Forelimb muscle (tissue), 1 donor: ENCODE data around the gene GIMAP2. TPM values are rescaled to one million over a fixed set of nuclear protein-coding genes. Genes with fewer than 3 reads are reported as not detected.
"Not testable (repeated sequence)": the region's sequence is repeated elsewhere in the genome, so short reads cannot be mapped to it uniquely, and the experiment has no call there.

Experiments used
- DNase-seq: peaks from one replicate; pipeline ENCODE4 v3.0.0-alpha.2; 2013; ENCODE audit warnings: low read depth
- polyA plus RNA-seq: library from polyadenylated mRNA; unstranded; fragments of 120-200 nt; gene quantifications from one replicate; pipeline ENCODE4 v1.2.1, GENCODE V29; 2013; ENCODE audit not compliant: insufficient read length

GIMAP2 gene
- polyA plus RNA-seq, 1 donor, result 5.4 TPM

GRCh38 chr7:150676854-150677253 is 8.7 kb upstream of the GIMAP2 start:
- DNase-seq, result not testable (repeated sequence)

GRCh38 chr7:150678601-150679000 is 6.9 kb upstream of the GIMAP2 start:
- DNase-seq, result not testable (repeated sequence)

GRCh38 chr7:150680364-150680763 is 5.1 kb upstream of the GIMAP2 start:
- not testable (repeated sequence) for DNase-seq

GRCh38 chr7:150686030-150686631 is 625 bp downstream of the GIMAP2 start:
- no peak for DNase-seq

GRCh38 chr7:150688630-150689029 is 3.1 kb downstream of the GIMAP2 start:
- no peak for DNase-seq

GRCh38 chr7:150695654-150696053 is 10.1 kb downstream of the GIMAP2 start:
- DNase-seq, result no peak

GRCh38 chr7:150703209-150703608 is 17.7 kb downstream of the GIMAP2 start:
- DNase-seq, result no peak

- no peak for DNase-seq
Observed at GRCh38 chr7:150715293-150715692, 29.8 kb downstream of the GIMAP2 start.

- DNase-seq, result no peak
Observed at GRCh38 chr7:150715738-150716137, 30.2 kb downstream of the GIMAP2 start.

- DNase-seq, result no peak
Observed at GRCh38 chr7:150716368-150716767, 30.9 kb downstream of the GIMAP2 start, which contains the start of gene GIMAP1. TSS of gene GIMAP1 (plus strand) at chr7:150716613. CDS start at chr7:150719048, 2,435 bp downstream.

GRCh38 chr7:150716939-150717338 is 31.4 kb downstream of the GIMAP2 start:
- no peak for DNase-seq

GRCh38 chr7:150717814-150718420 is 32.4 kb downstream of the GIMAP2 start:
- DNase-seq, result no peak

- DNase-seq, result no peak
Observed at GRCh38 chr7:150719436-150719835, 33.9 kb downstream of the GIMAP2 start.

GRCh38 chr7:150719960-150720891 is 34.7 kb downstream of the GIMAP2 start:
- DNase-seq, result no peak

- no peak for DNase-seq
Observed at GRCh38 chr7:150721970-150722373, 36.5 kb downstream of the GIMAP2 start.

GRCh38 chr7:150722431-150722931 is 37.0 kb downstream of the GIMAP2 start:
- no peak for DNase-seq

- no peak for DNase-seq
Observed at GRCh38 chr7:150723467-150723866, 38.0 kb downstream of the GIMAP2 start.

- DNase-seq, result no peak
Observed at GRCh38 chr7:150727381-150727780, 41.9 kb downstream of the GIMAP2 start.

- no peak for DNase-seq
Observed at GRCh38 chr7:150728011-150728410, 42.5 kb downstream of the GIMAP2 start.

GRCh38 chr7:150728609-150729008 is 43.1 kb downstream of the GIMAP2 start:
- no peak for DNase-seq

GRCh38 chr7:150731916-150732315 is 46.4 kb downstream of the GIMAP2 start:
- DNase-seq, result no peak

GRCh38 chr7:150732786-150733481 is 47.4 kb downstream of the GIMAP2 start:
- DNase-seq, result no peak
